HCT116 (cell line): ENCODE data around the gene SEMA5A. TPM values are rescaled to one million over a fixed set of nuclear protein-coding genes. Genes with fewer than 3 reads are reported as not detected.

Experiments used
- ATAC-seq: fragments of 200-7000 bp; cut with Tn5 transposase; 2 replicates; pipeline ENCODE4 v1.9.1; 2020; ENCODE audit warnings: mild to moderate bottlenecking, moderate library complexity
- BruUV-seq: library from RNA; stranded (reverse); fragments of 400-500 nt; replicated peaks from 2 replicates; lab custom pipeline; 2021; lab: Mats Ljungman, UMichigan
- CTCF ChIA-PET: fragments of 300-600 bp; sonication (Branson Sonifier 250); formaldehyde crosslinking; loops from one replicate; lab custom pipeline; 2021; ENCODE audit warnings: antibody characterized with exemption; lab: Charles Lee
- POLR2A ChIA-PET: fragments of 300-600, 350-600 bp; sonication (Branson Sonifier 250); formaldehyde crosslinking; loops from one replicate; lab custom pipeline; 2021; ENCODE audit warnings: antibody characterized with exemption; lab: Charles Lee
- RAD21 ChIA-PET, 2 experiments: fragments of 300-600 bp; sonication (Branson Sonifier 250); formaldehyde crosslinking; loops; one replicate each; lab custom pipeline; 2023; ENCODE audit warnings: low total read pairs in 2 of 2; ENCODE audit not compliant: uncharacterized antibody in 2 of 2, unreplicated experiment in 2 of 2, low non-redundant PET in 1 of 2; lab: Charles Lee
- DNase-seq: peaks from one replicate; pipeline ENCODE4 v3.0.0-alpha.2; 2010; ENCODE audit warnings: low read depth, low spot score
- H2AFZ ChIP-seq: fragments of 200-600 bp; shearing (Covaris generic), sonication (generic); 2 replicates; pipeline ENCODE4 v1.6.1; 2017; ENCODE audit warnings: low read depth, mixed run types, mixed read lengths, antibody characterized with exemption, low read length; ENCODE audit not compliant: poor library complexity, severe bottlenecking
- H3K27ac ChIP-seq: 2 replicates; pipeline ENCODE4 v1.5.1; 2012; ENCODE audit warnings: low read depth, low read length
- H3K27me3 ChIP-seq: fragments of 200-600 bp; sonication (generic); 2 replicates; pipeline ENCODE4 v1.6.1; 2016; ENCODE audit warnings: mixed run types, low read length, mixed read lengths; ENCODE audit not compliant: insufficient read depth
- H3K36me3 ChIP-seq, 2 experiments: fragments of 200-500 bp in 1 of 2; fragments of 200-600 bp in 1 of 2; sonication (Bioruptor generic) in 1 of 2; sonication (generic) in 1 of 2; 2 replicates each; pipeline versions ENCODE4 v1.5.1 to v1.6.1; 2014 to 2016; ENCODE audit warnings: low read length in 2 of 2, inconsistent platforms in 1 of 2, mixed read lengths in 1 of 2, mixed run types in 1 of 2; ENCODE audit not compliant: insufficient read depth in 2 of 2, control insufficient read depth in 1 of 2
- H3K4me1 ChIP-seq, 2 experiments: fragments of 200-600 bp in 1 of 2; sonication (generic) in 1 of 2; 2 replicates each; pipeline versions ENCODE4 v1.5.1 to v1.6.1; 2012 to 2017; ENCODE audit warnings: low read length in 2 of 2, inconsistent platforms in 1 of 2, mild to moderate bottlenecking in 1 of 2, mixed read lengths in 1 of 2, mixed run types in 1 of 2, moderate library complexity in 1 of 2; ENCODE audit not compliant: insufficient read depth in 2 of 2, control insufficient read depth in 1 of 2
- H3K4me2 ChIP-seq: fragments of 200-600 bp; sonication (generic); 2 replicates; pipeline ENCODE4 v1.6.1; 2017; ENCODE audit warnings: mixed run types, low read length, mixed read lengths
- H3K4me3 ChIP-seq, 2 experiments: fragments of 200-600 bp in 1 of 2; sonication (generic) in 1 of 2; replicated peaks in 1 of 2; 2 replicates each; pipeline ENCODE4 v1.5.1; 2011 to 2016; ENCODE audit warnings: low read length in 2 of 2, control low read depth in 1 of 2, low read depth in 1 of 2, mild to moderate bottlenecking in 1 of 2, mixed read lengths in 1 of 2, mixed run types in 1 of 2
- H3K79me2 ChIP-seq: fragments of 200-600 bp; sonication (generic); 2 replicates; pipeline ENCODE4 v1.6.1; 2017; ENCODE audit warnings: mild to moderate bottlenecking, mixed run types, low read length, moderate library complexity, mixed read lengths; ENCODE audit not compliant: insufficient read depth
- H3K9ac ChIP-seq: fragments of 200-600 bp; sonication (generic); 2 replicates; pipeline ENCODE4 v1.6.1; 2016; ENCODE audit warnings: low read length, mixed read lengths
- H3K9me2 ChIP-seq: fragments of 200-600 bp; sonication (generic), shearing (Covaris generic); 2 replicates; pipeline ENCODE4 v1.6.1; 2017; ENCODE audit warnings: mixed run types, mild to moderate bottlenecking, moderate library complexity; ENCODE audit not compliant: insufficient read depth
- H3K9me3 ChIP-seq, 2 experiments: fragments of 200-500 bp in 1 of 2; fragments of 200-600 bp in 1 of 2; sonication (Bioruptor generic) in 1 of 2; sonication (generic) in 1 of 2; 2 replicates each; pipeline ENCODE4 v1.6.1; 2014 to 2017; ENCODE audit warnings: low read length in 2 of 2, mixed read lengths in 2 of 2, inconsistent platforms in 1 of 2, low read depth in 1 of 2, mild to moderate bottlenecking in 1 of 2, mixed run types in 1 of 2, moderate library complexity in 1 of 2; ENCODE audit not compliant: control insufficient read depth in 1 of 2, insufficient read depth in 1 of 2
- H4K20me1 ChIP-seq: fragments of 200-600 bp; sonication (generic), shearing (Covaris generic); 2 replicates; pipeline ENCODE4 v1.6.1; 2017; ENCODE audit warnings: mixed run types, mild to moderate bottlenecking, moderate library complexity; ENCODE audit not compliant: insufficient read depth
- ATF3 ChIP-seq: IDR thresholded peaks from 2 replicates; pipeline ENCODE4 v1.6.1; 2012
- CBX3 ChIP-seq: IDR thresholded peaks from 2 replicates; pipeline ENCODE4 v1.6.1; 2012; ENCODE audit warnings: low read depth
- CEBPB ChIP-seq: IDR thresholded peaks from 2 replicates; pipeline ENCODE4 v1.6.1; 2012; ENCODE audit warnings: low read depth
- CTCF ChIP-seq, 3 experiments: fragments of 200-600 bp in 1 of 3; sonication (generic) in 1 of 3; IDR thresholded peaks in 2 of 3; conservative IDR thresholded peaks in 1 of 3; 2 replicates each; pipeline ENCODE4 v1.5.1; 2012 to 2017; ENCODE audit warnings: low read depth in 2 of 3, low read length in 2 of 3, antibody characterized with exemption in 1 of 3, borderline replicate concordance in 1 of 3, control low read depth in 1 of 3, mild to moderate bottlenecking in 1 of 3, mixed read lengths in 1 of 3, mixed run types in 1 of 3, moderate library complexity in 1 of 3; ENCODE audit not compliant: insufficient read depth in 1 of 3
- EZH2 ChIP-seq: fragments of 200-600 bp; sonication (generic); IDR thresholded peaks from 2 replicates; pipeline ENCODE4 v1.6.1; 2017; ENCODE audit warnings: antibody characterized with exemption, mixed run types
- EZH2phosphoT487 ChIP-seq: fragments of 200-600 bp; IDR thresholded peaks from 2 replicates; pipeline ENCODE4 v1.6.1; 2018; ENCODE audit warnings: antibody characterized with exemption, borderline replicate concordance
- FOSL1 ChIP-seq: IDR thresholded peaks from 2 replicates; pipeline ENCODE4 v1.6.1; 2012; ENCODE audit warnings: low read depth
- JUND ChIP-seq: IDR thresholded peaks from 2 replicates; pipeline ENCODE4 v1.6.1; 2012
- POLR2A ChIP-seq: IDR thresholded peaks from 2 replicates; pipeline ENCODE4 v1.7.0; 2011; ENCODE audit warnings: borderline replicate concordance; ENCODE audit not compliant: insufficient read depth, insufficient read length; ENCODE audit errors: extremely low read depth
- POLR2AphosphoS5 ChIP-seq: IDR thresholded peaks from 2 replicates; pipeline ENCODE4 v1.6.1; 2011; ENCODE audit warnings: mild to moderate bottlenecking, low read depth, low read length, moderate library complexity
- SIN3A ChIP-seq: IDR thresholded peaks from 2 replicates; pipeline ENCODE4 v1.6.1; 2012; ENCODE audit warnings: low read depth
- YY1 ChIP-seq: IDR thresholded peaks from 2 replicates; pipeline ENCODE4 v1.6.1; 2011; ENCODE audit warnings: low read length, low read depth, moderate library complexity, mild to moderate bottlenecking; ENCODE audit not compliant: insufficient replicate concordance; ENCODE audit errors: extremely low read depth
- intact Hi-C: fragments of 100-400 bp; cut with micrococcal nuclease; formaldehyde crosslinking; loops from 2 replicates; pipeline ENCODE4 v1.10.0; 2022
- total RNA-seq: library from RNA; stranded (reverse); gene quantifications from one replicate; pipeline ENCODE4 v1.2.1, GENCODE V29; 2021; ENCODE audit not compliant: unreplicated experiment
- TF ChIP-seq, protein P1 (sequence below): IDR thresholded peaks from 2 replicates; pipeline ENCODE4 v1.6.1; 2012

Gene SEMA5A
- total RNA-seq, 1 experiment from 2014 or later = 0.02 TPM

- Histone ChIP-seq H3K4me3 (no peak overlapping the region), H2AFZ (no peak overlapping the region), H3K9me2 (no peaks in the 10 kb centered on the region), H3K9me3 (peaks cover 25 to 35% of the 10 kb centered on the region in 2 experiments; a peak in 3 of 4 replicates), H3K36me3 (no peaks in the 10 kb centered on the region), H3K4me2 (no peak overlapping the region), H4K20me1 (no peaks in the 10 kb centered on the region), H3K27me3 (no peaks in the 10 kb centered on the region), H3K4me1 (no peaks in the 10 kb centered on the region), H3K27ac (no peak overlapping the region), H3K79me2 (no peaks in the 10 kb centered on the region), H3K9ac (no peak overlapping the region)
- DNase-seq (no peak), ATAC-seq (no peak)
- ChIA-PET CTCF (no interaction called here), POLR2A (no interaction called here), RAD21 (no interaction called here)
- no peak for TF ChIP-seq CEBPB
- no peak for TF ChIP-seq YY1
- TF ChIP-seq EZH2 = no peak
- TF ChIP-seq ATF3 = no peak
- TF ChIP-seq EZH2phosphoT487 = no peak
- TF ChIP-seq, protein P1, sequence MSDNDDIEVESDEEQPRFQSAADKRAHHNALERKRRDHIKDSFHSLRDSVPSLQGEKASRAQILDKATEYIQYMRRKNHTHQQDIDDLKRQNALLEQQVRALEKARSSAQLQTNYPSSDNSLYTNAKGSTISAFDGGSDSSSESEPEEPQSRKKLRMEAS = no peak
- intact Hi-C loops = no loop called here
- no TSS peak for BruUV-seq
Observed at GRCh38 chr5:9067154-9067553, 478.7 kb downstream of the SEMA5A start.

GRCh38 chr5:9066349-9066748, 479.5 kb downstream of the SEMA5A start:
- no peaks in the 10 kb centered on the region for H3K4me1 ChIP-seq
- H2AFZ ChIP-seq = no peak overlapping the region
- intact Hi-C loops = no loop called here
- ATAC-seq (no peak), DNase-seq (no peak)
- CTCF ChIA-PET = no interaction called here
- H3K27me3 ChIP-seq = no peaks in the 10 kb centered on the region
- H3K79me2 ChIP-seq = no peaks in the 10 kb centered on the region
- no peak for TF ChIP-seq FOSL1
- TF ChIP-seq SIN3A = no peak
- no peak for TF ChIP-seq POLR2AphosphoS5
- no peak for TF ChIP-seq POLR2A
- no peak for TF ChIP-seq CTCF (IDR thresholded peaks at IDR 0.05 in 2 of 3, conservative IDR thresholded peaks at IDR 0.05 in 1 of 3; ENCODE audit: borderline replicate concordance in 1 of 3, insufficient read depth in 1 of 3, low read depth in 2 of 3, low read length in 2 of 3)
- TF ChIP-seq JUND = no peak
- TF ChIP-seq CBX3 = no peak
- no peaks in the 10 kb centered on the region for H3K36me3 ChIP-seq
- peaks cover 20 to 41% of the 10 kb centered on the region in 2 experiments; a peak in 3 of 4 replicates for H3K9me3 ChIP-seq
- RAD21 ChIA-PET = no interaction called here
- no peaks in the 10 kb centered on the region for H4K20me1 ChIP-seq
- no peak overlapping the region for H3K9ac ChIP-seq
- H3K4me2 ChIP-seq = no peak overlapping the region
- H3K9me2 ChIP-seq = no peaks in the 10 kb centered on the region
- POLR2A ChIA-PET = no interaction called here
- H3K27ac ChIP-seq = no peak overlapping the region
- H3K4me3 ChIP-seq = no peak overlapping the region
- no TSS peak for BruUV-seq
